ENCODE data around the gene SMAD5. TPM values are rescaled to one million over a fixed set of nuclear protein-coding genes. Genes with fewer than 3 reads are reported as not detected.

The SMAD5 gene
- total and polyA plus RNA-seq, 5 donors from 2014 or later = 3.5 to 12.0 (median 4.5) TPM

DNA sequence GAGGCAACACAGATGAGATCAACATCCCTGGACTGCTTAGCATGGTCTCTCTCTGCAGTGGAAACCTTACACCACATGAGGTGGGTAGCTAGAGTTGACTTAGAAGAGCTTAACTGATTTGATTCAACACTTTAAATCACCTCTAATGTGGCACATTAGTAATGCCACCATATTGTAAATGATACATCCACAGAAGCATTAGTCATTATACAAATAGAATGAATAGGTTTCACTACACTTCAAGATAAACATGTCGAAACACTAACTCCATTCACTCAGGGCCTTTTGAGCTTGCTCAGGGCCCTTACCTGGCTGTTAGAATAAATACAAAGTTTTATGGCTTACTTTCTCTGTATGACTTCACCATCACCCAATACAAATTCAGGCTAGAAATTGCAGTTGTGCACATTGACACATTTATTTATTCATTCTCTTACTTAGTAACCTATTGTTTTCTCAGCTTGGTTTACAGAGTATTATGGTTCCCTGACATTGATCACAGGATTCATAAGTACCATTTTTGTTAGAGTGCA lies 9.3 kb upstream of the SMAD5 start:
- Mint-ChIP-seq H3K36me3 (no peaks in the 10 kb centered on the region), H3K4me1 (no peaks in the 10 kb centered on the region), H3K9me3 (peaks cover 0 to 10% (median 0%) of the 10 kb centered on the region in 7 donors), H3K27me3 (peaks cover 20% of the 10 kb centered on the region), H3K27ac (no peak overlapping the region), H3K4me3 (no peak overlapping the region)
- ATAC-seq (ENCODE audit: low read depth in 2 of 2) (no peak), DNase-seq (no peak)
- Histone ChIP-seq H3K4me1 (ENCODE audit: control insufficient read depth, insufficient read depth, low read length, poor library complexity, severe bottlenecking) (no peaks in the 10 kb centered on the region), H3K27me3 (ENCODE audit: control insufficient read depth, insufficient read depth, low read length) (peaks cover 2% of the 10 kb centered on the region), H3K36me3 (ENCODE audit: control insufficient read depth, insufficient read depth, low read length) (no peaks in the 10 kb centered on the region), H3K27ac (ENCODE audit: insufficient read depth, low read length, poor library complexity, severe bottlenecking) (no peak overlapping the region), H3K4me3 (ENCODE audit: low read depth, low read length) (no peak overlapping the region), H3K9me3 (ENCODE audit: control insufficient read depth in 2 of 2, low read length in 2 of 2) (peaks cover 0 to 3% of the 10 kb centered on the region in 2 experiments)

DNA sequence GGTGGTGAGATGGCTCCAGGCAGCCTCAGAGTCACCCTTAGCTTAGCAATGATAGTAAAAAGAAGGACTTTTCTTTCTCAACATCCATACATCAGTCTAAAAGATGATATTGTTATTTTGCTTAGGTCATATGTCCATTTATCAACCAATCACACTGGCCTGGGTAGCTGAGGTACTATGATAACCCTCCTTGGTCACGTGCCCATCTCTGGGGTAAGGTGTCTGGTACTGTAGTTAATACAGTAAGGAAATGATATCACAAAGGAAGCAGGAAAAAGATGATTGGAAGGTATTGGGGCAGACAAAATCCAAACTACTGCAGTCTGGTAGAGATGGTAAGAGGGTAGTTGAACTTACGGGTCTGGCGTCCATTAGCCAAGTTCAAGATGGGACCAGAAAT lies 5.1 kb upstream of the SMAD5 start:
- DNase-seq (no peak), ATAC-seq (ENCODE audit: low read depth in 2 of 2) (no peak)
- Mint-ChIP-seq H3K27me3 (peaks cover 52% of the 10 kb centered on the region), H3K9me3 (peaks cover 0 to 7% (median 0%) of the 10 kb centered on the region in 7 donors), H3K27ac (no peak overlapping the region), H3K4me1 (peaks cover 0 to 7% (median 3%) of the 10 kb centered on the region in 4 donors), H3K4me3 (no peak overlapping the region), H3K36me3 (no peaks in the 10 kb centered on the region)
- H3K27ac ChIP-seq (ENCODE audit: insufficient read depth, low read length, poor library complexity, severe bottlenecking) = no peak overlapping the region
- H3K36me3 ChIP-seq (ENCODE audit: control insufficient read depth, insufficient read depth, low read length) = no peaks in the 10 kb centered on the region
- H3K4me1 ChIP-seq (ENCODE audit: control insufficient read depth, insufficient read depth, low read length, poor library complexity, severe bottlenecking) = peaks cover 3% of the 10 kb centered on the region
- H3K27me3 ChIP-seq (ENCODE audit: control insufficient read depth, insufficient read depth, low read length) = peaks cover 19% of the 10 kb centered on the region
- H3K4me3 ChIP-seq (ENCODE audit: low read depth, low read length) = no peak overlapping the region
- peaks cover 0 to 3% of the 10 kb centered on the region in 2 experiments for H3K9me3 ChIP-seq (ENCODE audit: control insufficient read depth in 2 of 2, low read length in 2 of 2)

DNA sequence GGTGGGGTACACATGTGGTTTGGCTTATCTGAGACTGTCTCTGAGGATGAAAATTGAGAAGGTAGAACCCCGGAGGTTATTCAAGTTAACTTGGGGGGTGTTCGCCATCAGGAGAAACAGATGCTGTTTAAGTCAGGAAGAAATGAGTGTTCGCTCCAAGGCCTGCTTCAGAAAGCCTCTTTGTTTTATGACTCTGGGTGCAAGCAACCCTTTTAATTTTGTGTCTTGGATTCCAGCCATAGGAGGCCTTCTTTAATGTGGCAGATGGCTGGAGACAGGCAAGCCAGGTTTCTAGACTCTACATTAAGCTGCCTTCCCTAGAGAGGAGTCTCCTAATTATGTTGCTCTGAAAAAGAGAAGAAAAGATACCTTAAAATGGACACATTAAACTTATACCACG lies 4.2 kb upstream of the SMAD5 start:
- no peak overlapping the region for H3K4me3 ChIP-seq (ENCODE audit: low read depth, low read length)
- DNase-seq = no peak
- H3K27me3 Mint-ChIP-seq = peaks cover 56% of the 10 kb centered on the region
- H3K4me1 Mint-ChIP-seq = peaks cover 0 to 8% (median 4%) of the 10 kb centered on the region in 4 donors
- peak overlapping the region in 1 of 4 donors; percentile 68 for H3K4me3 Mint-ChIP-seq
- H3K27ac Mint-ChIP-seq = no peak overlapping the region
- H3K36me3 Mint-ChIP-seq = no peaks in the 10 kb centered on the region
- peaks cover 19% of the 10 kb centered on the region for H3K27me3 ChIP-seq (ENCODE audit: control insufficient read depth, insufficient read depth, low read length)
- peaks cover 0 to 3% of the 10 kb centered on the region in 2 experiments for H3K9me3 ChIP-seq (ENCODE audit: control insufficient read depth in 2 of 2, low read length in 2 of 2)
- H3K27ac ChIP-seq (ENCODE audit: insufficient read depth, low read length, poor library complexity, severe bottlenecking) = no peak overlapping the region
- H3K36me3 ChIP-seq (ENCODE audit: control insufficient read depth, insufficient read depth, low read length) = no peaks in the 10 kb centered on the region
- peaks cover 0 to 7% (median 0%) of the 10 kb centered on the region in 7 donors for H3K9me3 Mint-ChIP-seq
- no peak for ATAC-seq (ENCODE audit: low read depth in 2 of 2)
- peaks cover 8% of the 10 kb centered on the region for H3K4me1 ChIP-seq (ENCODE audit: control insufficient read depth, insufficient read depth, low read length, poor library complexity, severe bottlenecking)

DNA sequence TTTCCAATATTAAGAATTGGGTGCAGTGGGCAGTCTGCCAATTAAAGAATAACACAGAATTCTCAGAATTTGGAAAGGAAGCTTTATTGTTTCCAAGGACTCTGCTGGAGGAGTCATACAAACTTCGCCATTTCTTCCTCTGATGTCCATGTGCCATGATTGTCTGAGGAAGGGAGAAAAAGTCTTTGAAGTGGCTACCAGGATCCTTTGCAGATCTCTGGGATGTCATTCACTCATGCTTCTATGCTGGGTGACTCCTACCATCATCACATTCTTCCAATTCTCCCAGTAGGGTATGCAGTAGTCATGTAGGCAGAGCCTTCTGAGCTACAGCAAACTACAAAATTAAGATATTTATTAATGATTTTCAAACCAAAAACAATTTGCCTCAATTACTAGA lies 3.2 kb upstream of the SMAD5 start:
- Histone ChIP-seq H3K4me1 (ENCODE audit: control insufficient read depth, insufficient read depth, low read length, poor library complexity, severe bottlenecking) (peaks cover 15% of the 10 kb centered on the region), H3K4me3 (ENCODE audit: low read depth, low read length) (no peak overlapping the region), H3K36me3 (ENCODE audit: control insufficient read depth, insufficient read depth, low read length) (no peaks in the 10 kb centered on the region), H3K27ac (ENCODE audit: insufficient read depth, low read length, poor library complexity, severe bottlenecking) (no peak overlapping the region), H3K27me3 (ENCODE audit: control insufficient read depth, insufficient read depth, low read length) (peaks cover 18% of the 10 kb centered on the region), H3K9me3 (ENCODE audit: control insufficient read depth in 2 of 2, low read length in 2 of 2) (peaks cover 0 to 3% of the 10 kb centered on the region in 2 experiments)
- Mint-ChIP-seq H3K9me3 (peaks cover 0 to 5% (median 0%) of the 10 kb centered on the region in 7 donors), H3K4me3 (no peak overlapping the region), H3K36me3 (no peaks in the 10 kb centered on the region), H3K27me3 (peaks cover 61% of the 10 kb centered on the region), H3K27ac (no peak overlapping the region), H3K4me1 (peaks cover 0 to 16% (median 9%) of the 10 kb centered on the region in 4 donors)
- DNase-seq = no peak
- ATAC-seq (ENCODE audit: low read depth in 2 of 2) = no peak

DNA sequence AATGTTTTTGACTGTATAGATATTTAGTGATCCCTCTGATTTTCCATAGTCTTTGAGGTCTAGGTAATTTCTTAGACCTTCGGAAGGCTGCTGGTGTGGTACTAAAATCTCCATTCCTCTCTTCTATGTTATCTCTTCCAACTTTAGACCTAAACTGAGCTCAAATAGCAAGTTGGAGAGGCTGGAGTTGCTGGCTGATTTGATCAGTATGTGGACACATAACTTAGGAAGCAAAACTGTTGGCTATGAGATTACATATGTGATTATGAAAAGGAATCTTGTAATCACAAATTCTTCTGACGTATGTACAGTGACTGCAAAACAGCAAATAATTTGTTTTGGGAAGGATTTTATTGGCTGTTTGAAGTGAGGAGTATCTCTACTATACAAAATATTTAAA lies 2.1 kb upstream of the SMAD5 start:
- Mint-ChIP-seq H3K27me3 (peaks cover 58% of the 10 kb centered on the region), H3K4me1 (peaks cover 0 to 22% (median 10%) of the 10 kb centered on the region in 4 donors), H3K36me3 (no peaks in the 10 kb centered on the region), H3K9me3 (peaks cover 0 to 4% (median 0%) of the 10 kb centered on the region in 7 donors), H3K4me3 (peak overlapping the region in 1 of 4 donors; percentile 11), H3K27ac (no peak overlapping the region)
- Histone ChIP-seq H3K36me3 (ENCODE audit: control insufficient read depth, insufficient read depth, low read length) (no peaks in the 10 kb centered on the region), H3K27me3 (ENCODE audit: control insufficient read depth, insufficient read depth, low read length) (peaks cover 26% of the 10 kb centered on the region), H3K4me3 (ENCODE audit: low read depth, low read length) (no peak overlapping the region), H3K9me3 (ENCODE audit: control insufficient read depth in 2 of 2, low read length in 2 of 2) (peaks cover 0 to 3% of the 10 kb centered on the region in 2 experiments), H3K27ac (ENCODE audit: insufficient read depth, low read length, poor library complexity, severe bottlenecking) (no peak overlapping the region), H3K4me1 (ENCODE audit: control insufficient read depth, insufficient read depth, low read length, poor library complexity, severe bottlenecking) (peaks cover 15% of the 10 kb centered on the region)
- no peak for DNase-seq
- no peak for ATAC-seq (ENCODE audit: low read depth in 2 of 2)

DNA sequence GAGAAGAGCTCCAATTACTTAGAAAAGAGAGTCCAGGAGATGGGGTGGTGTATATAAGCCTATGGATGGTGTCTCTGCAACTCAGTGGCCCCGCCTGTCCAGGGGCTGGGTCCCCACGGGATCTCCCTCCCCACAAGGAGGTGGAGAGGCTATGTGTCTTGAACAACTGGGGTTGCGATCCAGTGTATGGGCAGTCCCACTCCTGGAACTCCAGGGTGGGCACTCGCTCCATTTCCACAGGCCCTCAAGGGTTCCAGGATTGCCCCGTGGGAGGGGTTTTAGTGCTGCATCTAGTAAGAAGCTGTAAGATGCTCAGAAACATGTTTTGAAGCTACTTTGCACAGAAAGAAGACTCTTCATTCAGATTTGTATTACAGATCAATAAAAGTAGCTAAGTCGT lies 558 bp upstream of the SMAD5 start:
- Histone ChIP-seq H3K4me1 (ENCODE audit: control insufficient read depth, insufficient read depth, low read length, poor library complexity, severe bottlenecking) (peaks cover 15% of the 10 kb centered on the region), H3K9me3 (ENCODE audit: control insufficient read depth in 2 of 2, low read length in 2 of 2) (peaks cover 0 to 5% of the 10 kb centered on the region in 2 experiments), H3K4me3 (ENCODE audit: low read depth, low read length) (peak overlapping the region; percentile 27), H3K36me3 (ENCODE audit: control insufficient read depth, insufficient read depth, low read length) (no peaks in the 10 kb centered on the region), H3K27ac (ENCODE audit: insufficient read depth, low read length, poor library complexity, severe bottlenecking) (no peak overlapping the region), H3K27me3 (ENCODE audit: control insufficient read depth, insufficient read depth, low read length) (peaks cover 26% of the 10 kb centered on the region)
- ATAC-seq (ENCODE audit: low read depth in 2 of 2) = no peak
- Mint-ChIP-seq H3K27ac (no peak overlapping the region), H3K27me3 (peaks cover 55% of the 10 kb centered on the region), H3K36me3 (no peaks in the 10 kb centered on the region), H3K4me1 (peaks cover 0 to 22% (median 10%) of the 10 kb centered on the region in 4 donors), H3K9me3 (peaks cover 0 to 2% (median 0%) of the 10 kb centered on the region in 7 donors), H3K4me3 (peak overlapping the region; percentile 80 to 99 (median 89))
- no peak for DNase-seq

DNA sequence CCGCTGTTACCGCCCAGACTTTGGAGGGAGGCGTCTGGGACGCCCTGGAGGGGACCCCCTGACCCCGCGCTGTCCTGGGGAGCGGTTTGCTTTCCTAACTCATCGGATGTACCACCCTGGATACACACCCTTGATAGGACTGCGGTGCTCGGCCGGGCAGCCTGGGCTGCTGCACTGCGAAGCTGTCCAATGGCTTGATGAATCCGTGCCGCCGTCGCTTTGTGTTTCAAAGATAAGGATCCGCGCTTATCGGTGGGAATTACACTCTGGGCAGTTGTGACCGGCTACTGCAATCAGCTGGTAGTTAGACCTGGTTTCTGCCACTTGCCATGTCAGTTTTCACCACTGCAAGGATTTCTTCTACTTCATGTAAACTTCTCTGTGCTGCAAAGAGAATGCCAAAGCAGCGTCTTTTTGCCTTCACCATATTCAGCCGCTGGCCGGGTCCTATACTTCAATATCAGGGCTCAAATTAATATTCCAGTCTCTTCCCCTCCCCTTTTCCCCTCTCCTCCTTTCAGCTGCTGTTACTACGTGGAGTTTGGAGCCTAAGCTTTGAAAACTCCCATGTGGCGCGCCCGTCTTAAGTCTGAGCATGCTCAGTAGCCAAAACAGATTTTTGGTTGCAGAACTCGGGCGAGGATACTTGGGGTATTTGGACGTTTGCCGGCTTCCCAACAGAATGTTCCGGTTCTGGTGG lies 727 bp downstream of the SMAD5 start:
- DNase-seq (peak in 1 of 3 donors; percentile 20), ATAC-seq (ENCODE audit: low read depth in 2 of 2) (peak in 1 of 2 donors; percentile 25)
- Mint-ChIP-seq H3K27ac (peak overlapping the region; percentile 45 to 80 (median 68)), H3K4me3 (peak overlapping the region; percentile 87 to 99 (median 94)), H3K9me3 (peaks cover 0 to 2% (median 0%) of the 10 kb centered on the region in 7 donors), H3K4me1 (peaks cover 0 to 22% (median 10%) of the 10 kb centered on the region in 4 donors), H3K36me3 (no peaks in the 10 kb centered on the region), H3K27me3 (peaks cover 53% of the 10 kb centered on the region)
- Histone ChIP-seq H3K27ac (ENCODE audit: insufficient read depth, low read length, poor library complexity, severe bottlenecking) (no peak overlapping the region), H3K9me3 (ENCODE audit: control insufficient read depth in 2 of 2, low read length in 2 of 2) (peaks cover 0 to 2% of the 10 kb centered on the region in 2 experiments), H3K27me3 (ENCODE audit: control insufficient read depth, insufficient read depth, low read length) (peaks cover 26% of the 10 kb centered on the region), H3K4me1 (ENCODE audit: control insufficient read depth, insufficient read depth, low read length, poor library complexity, severe bottlenecking) (peaks cover 15% of the 10 kb centered on the region), H3K36me3 (ENCODE audit: control insufficient read depth, insufficient read depth, low read length) (no peaks in the 10 kb centered on the region), H3K4me3 (ENCODE audit: low read depth, low read length) (peak overlapping the region; percentile 83)
